ENCODE data around the gene ZC3H18. TPM values are rescaled to one million over a fixed set of nuclear protein-coding genes. Genes with fewer than 3 reads are reported as not detected.

Gene ZC3H18
- total RNA-seq, 2 donors from 2014 or later: 88.7 to 99.0 TPM

GRCh38 chr16:88613911-88614817 lies 44.0 kb downstream of the ZC3H18 start:
- H3K27ac Mint-ChIP-seq: peak overlapping the region; percentile 52

GRCh38 chr16:88614818-88615580 lies 44.8 kb downstream of the ZC3H18 start:
- Mint-ChIP-seq H3K4me1 (ENCODE audit: low read depth) (peaks cover 14% of the 10 kb centered on the region), H3K4me3 (no peak overlapping the region), H3K36me3 (ENCODE audit: insufficient read depth in 2 of 2) (peaks cover 2 to 6% of the 10 kb centered on the region in 2 donors), H3K27ac (peak overlapping the region; percentile 51), H3K9me3 (no peaks in the 10 kb centered on the region), H3K27me3 (ENCODE audit: low read depth) (no peaks in the 10 kb centered on the region)
- no peak for DNase-seq
- ATAC-seq (replicated peaks in 1 of 2): no peak

More at GRCh38 chr16:88613911-88614817, 44.0 kb downstream of the ZC3H18 start:
- no peaks in the 10 kb centered on the region for H3K9me3 Mint-ChIP-seq
- ATAC-seq (replicated peaks in 1 of 2) (no peak), DNase-seq (no peak)
- H3K27me3 Mint-ChIP-seq (ENCODE audit: low read depth): no peaks in the 10 kb centered on the region
- H3K36me3 Mint-ChIP-seq (ENCODE audit: insufficient read depth in 2 of 2): peaks cover 2 to 10% of the 10 kb centered on the region in 2 donors
- H3K4me1 Mint-ChIP-seq (ENCODE audit: low read depth): peaks cover 5% of the 10 kb centered on the region
- no peak overlapping the region for H3K4me3 Mint-ChIP-seq

GRCh38 chr16:88616320-88616719 lies 46.1 kb downstream of the ZC3H18 start:
- Mint-ChIP-seq H3K36me3 (ENCODE audit: insufficient read depth in 2 of 2) (peaks cover 2% of the 10 kb centered on the region in 2 donors), H3K4me3 (no peak overlapping the region), H3K27me3 (ENCODE audit: low read depth) (no peaks in the 10 kb centered on the region), H3K27ac (peak overlapping the region; percentile 79), H3K9me3 (no peaks in the 10 kb centered on the region), H3K4me1 (ENCODE audit: low read depth) (peaks cover 23% of the 10 kb centered on the region)
- no peak for DNase-seq
- no peak for ATAC-seq (replicated peaks in 1 of 2)

- H3K27ac Mint-ChIP-seq: peak overlapping the region; percentile 79
- no peak for DNase-seq
- peaks cover 23% of the 10 kb centered on the region for H3K4me1 Mint-ChIP-seq (ENCODE audit: low read depth)
- H3K27me3 Mint-ChIP-seq (ENCODE audit: low read depth): no peaks in the 10 kb centered on the region
- peaks cover 2% of the 10 kb centered on the region in 2 donors for H3K36me3 Mint-ChIP-seq (ENCODE audit: insufficient read depth in 2 of 2)
- no peak overlapping the region for H3K4me3 Mint-ChIP-seq
- ATAC-seq (replicated peaks in 1 of 2): no peak
- H3K9me3 Mint-ChIP-seq: no peaks in the 10 kb centered on the region
These were observed 46.5 kb downstream of the ZC3H18 start for GRCh38 chr16:88616736-88617135.

- Mint-ChIP-seq H3K4me1 (ENCODE audit: low read depth) (peaks cover 23% of the 10 kb centered on the region), H3K27me3 (ENCODE audit: low read depth) (no peaks in the 10 kb centered on the region), H3K9me3 (no peaks in the 10 kb centered on the region), H3K4me3 (no peak overlapping the region), H3K36me3 (ENCODE audit: insufficient read depth in 2 of 2) (peaks cover 2 to 4% of the 10 kb centered on the region in 2 donors), H3K27ac (peak overlapping the region; percentile 79)
- DNase-seq (no peak), ATAC-seq (replicated peaks in 1 of 2) (no peak)
These were observed 47.2 kb downstream of the ZC3H18 start for GRCh38 chr16:88617268-88618031.

- H3K27ac Mint-ChIP-seq: no peak overlapping the region
- H3K27me3 Mint-ChIP-seq (ENCODE audit: low read depth): no peaks in the 10 kb centered on the region
- no peaks in the 10 kb centered on the region for H3K9me3 Mint-ChIP-seq
- peaks cover 23% of the 10 kb centered on the region for H3K4me1 Mint-ChIP-seq (ENCODE audit: low read depth)
- peaks cover 4 to 8% of the 10 kb centered on the region in 2 donors for H3K36me3 Mint-ChIP-seq (ENCODE audit: insufficient read depth in 2 of 2)
- ATAC-seq (replicated peaks in 1 of 2) (no peak), DNase-seq (no peak)
- H3K4me3 Mint-ChIP-seq: no peak overlapping the region
These were observed 48.2 kb downstream of the ZC3H18 start for GRCh38 chr16:88618182-88618955.

GRCh38 chr16:88618956-88619667 lies 48.9 kb downstream of the ZC3H18 start:
- DNase-seq: no peak
- Mint-ChIP-seq H3K27me3 (ENCODE audit: low read depth) (no peaks in the 10 kb centered on the region), H3K4me3 (peak overlapping the region in 1 of 2 donors; percentile 70), H3K9me3 (no peaks in the 10 kb centered on the region), H3K27ac (peak overlapping the region; percentile 86), H3K4me1 (ENCODE audit: low read depth) (peaks cover 23% of the 10 kb centered on the region), H3K36me3 (ENCODE audit: insufficient read depth in 2 of 2) (peaks cover 4 to 9% of the 10 kb centered on the region in 2 donors)
- no peak for ATAC-seq (replicated peaks in 1 of 2)

- Mint-ChIP-seq H3K9me3 (no peaks in the 10 kb centered on the region), H3K4me3 (peak overlapping the region; percentile 57 to 70), H3K4me1 (ENCODE audit: low read depth) (peaks cover 23% of the 10 kb centered on the region), H3K27me3 (ENCODE audit: low read depth) (no peaks in the 10 kb centered on the region), H3K36me3 (ENCODE audit: insufficient read depth in 2 of 2) (peaks cover 2 to 9% of the 10 kb centered on the region in 2 donors), H3K27ac (peak overlapping the region; percentile 86)
- DNase-seq (peak; percentile 61 to 75), ATAC-seq (replicated peaks in 1 of 2) (peak; percentile 89 to 91)
These were observed 49.9 kb downstream of the ZC3H18 start for GRCh38 chr16:88619859-88620815.

GRCh38 chr16:88622125-88622524 lies 51.9 kb downstream of the ZC3H18 start:
- DNase-seq: no peak
- peak overlapping the region; percentile 38 for H3K27ac Mint-ChIP-seq
- no peak overlapping the region for H3K4me3 Mint-ChIP-seq

GRCh38 chr16:88622866-88623265 lies 52.7 kb downstream of the ZC3H18 start:
- Mint-ChIP-seq H3K36me3 (ENCODE audit: insufficient read depth in 2 of 2) (peaks cover 2 to 21% of the 10 kb centered on the region in 2 donors), H3K9me3 (no peaks in the 10 kb centered on the region), H3K4me1 (ENCODE audit: low read depth) (peaks cover 23% of the 10 kb centered on the region), H3K27ac (no peak overlapping the region), H3K4me3 (no peak overlapping the region), H3K27me3 (ENCODE audit: low read depth) (no peaks in the 10 kb centered on the region)
- no peak for ATAC-seq (replicated peaks in 1 of 2)
- no peak for DNase-seq

More at GRCh38 chr16:88622125-88622524, 51.9 kb downstream of the ZC3H18 start:
- H3K4me1 Mint-ChIP-seq (ENCODE audit: low read depth): peaks cover 23% of the 10 kb centered on the region
- ATAC-seq (replicated peaks in 1 of 2): no peak
- peaks cover 2 to 17% of the 10 kb centered on the region in 2 donors for H3K36me3 Mint-ChIP-seq (ENCODE audit: insufficient read depth in 2 of 2)
- no peaks in the 10 kb centered on the region for H3K9me3 Mint-ChIP-seq
- H3K27me3 Mint-ChIP-seq (ENCODE audit: low read depth): no peaks in the 10 kb centered on the region

GRCh38 chr16:88623858-88624257 lies 53.7 kb downstream of the ZC3H18 start:
- Mint-ChIP-seq H3K27me3 (ENCODE audit: low read depth) (no peaks in the 10 kb centered on the region), H3K4me1 (ENCODE audit: low read depth) (peaks cover 21% of the 10 kb centered on the region), H3K36me3 (ENCODE audit: insufficient read depth in 2 of 2) (peaks cover 2 to 21% of the 10 kb centered on the region in 2 donors), H3K27ac (no peak overlapping the region), H3K9me3 (no peaks in the 10 kb centered on the region), H3K4me3 (no peak overlapping the region)
- ATAC-seq (replicated peaks in 1 of 2) (no peak), DNase-seq (no peak)
